Heart left ventricle (tissue), 16 donors: Measurements from ENCODE around the gene DYSF. TPM values are rescaled to one million over a fixed set of nuclear protein-coding genes. Genes with fewer than 3 reads are reported as not detected.

Experiments
- ATAC-seq, 4 donors: fragments of 200-7000 bp; cut with Tn5 transposase; one replicate each; pipeline ENCODE4 v1.9.1; 2020 to 2022; ENCODE audit warnings: moderate library complexity in 4 of 4, mild to moderate bottlenecking in 3 of 4, moderate number of reproducible peaks in 1 of 4
- DNase-seq, 5 donors: peaks; one replicate each; pipeline ENCODE4 v3.0.0-alpha.2; 2020
- H3K27ac ChIP-seq, 12 donors: fragments of 200-600 bp; sonication (generic) in 4 of 12; one replicate each; pipeline versions ENCODE4 v1.5.0 to v1.8.0; 2016 to 2022; ENCODE audit warnings: mild to moderate bottlenecking in 2 of 12
- H3K27me3 ChIP-seq, 9 donors: fragments of 200-600 bp; sonication (generic) in 2 of 9; one replicate each; pipeline versions ENCODE4 v1.5.1 to v1.8.0; 2016 to 2022; ENCODE audit warnings: mild to moderate bottlenecking in 3 of 9
- H3K36me3 ChIP-seq, 9 donors: fragments of 200-600 bp; sonication (generic) in 2 of 9; one replicate each; pipeline versions ENCODE4 v1.5.0 to v1.8.0; 2018 to 2022; ENCODE audit warnings: mild to moderate bottlenecking in 2 of 9
- H3K4me1 ChIP-seq, 12 donors: fragments of 200-600 bp; sonication (generic) in 4 of 12; one replicate each; pipeline versions ENCODE4 v1.5.0 to v1.8.0; 2016 to 2022; ENCODE audit warnings: mild to moderate bottlenecking in 3 of 12
- H3K4me3 ChIP-seq, 12 donors: fragments of 200-600 bp; sonication (generic) in 4 of 12; one replicate each; pipeline versions ENCODE4 v1.5.0 to v1.8.0; 2017 to 2022; ENCODE audit warnings: mild to moderate bottlenecking in 9 of 12, moderate library complexity in 4 of 12
- H3K9me3 ChIP-seq, 12 donors: fragments of 200-600 bp; sonication (generic) in 4 of 12; one replicate each; pipeline versions ENCODE4 v1.5.0 to v1.8.0; 2016 to 2022; ENCODE audit warnings: mild to moderate bottlenecking in 1 of 12
- POLR2A ChIP-seq, 2 donors: fragments of 450-650 bp; IDR thresholded peaks; one replicate each; pipeline ENCODE4 v1.6.1; 2017; ENCODE audit warnings: antibody characterized with exemption in 2 of 2, mild to moderate bottlenecking in 2 of 2, moderate library complexity in 2 of 2
- WGBS, 4 donors: extraction: QIAGEN DNeasy Blood & Tissue Kit in 2 of 4; methylation state at CpG; one replicate each; pipeline versions ENCODE4 v1.1.5 to v1.1.7; 2013 to 2018; 5-methylcytosine and 5-hydroxymethylcytosine counted together
- intact Hi-C, 10 donors: fragments of 100-400 bp; cut with DNase I; formaldehyde crosslinking; loops; one replicate each; pipeline versions ENCODE4 v1.11.1 to v1.14.2; 2022
- polyA plus RNA-seq, 2 donors: library from polyadenylated mRNA; stranded (reverse); fragments of 200-250 nt; gene quantifications; one replicate each; pipeline ENCODE4 v1.2.3, GENCODE V29; 2013
- total RNA-seq, 9 donors: library from RNA; depleted of rRNA in 2 of 9; stranded (reverse); fragments of >200 nt in 2 of 9; fragmentation: NEBNext Ultra II Directional in 3 of 9; extraction: Animal tissue kit (Norgen Biotek cat#: 25700) in 3 of 9; gene quantifications; one replicate each; pipeline versions ENCODE4 v1.1.0 to v1.2.4, GENCODE V29; 2016 to 2023
- TF ChIP-seq, protein P1 (sequence below), 12 donors: fragments of 200-600 bp; sonication (generic) in 4 of 12; IDR thresholded peaks; one replicate each; pipeline versions ENCODE4 v1.5.0 to v1.8.0; 2018 to 2022; ENCODE audit warnings: antibody characterized with exemption in 12 of 12, mild to moderate bottlenecking in 5 of 12
- donor health status: ischemic (EF 13 %, LVEDD 7.1; RV severe dilation, severe dysfunction).
- donor health status: healthy with polysubstance abuse.
- donor health status: DM: no; HTN: yes; CAD: no.
- donor health status: DM: no; HTN: no; CAD: no.
- donor health status: ischemic (EF 25% LVEDD 6.9; RV normal size, moderate dysfunction).
- donor health status: ischemic (EF 25% LVEDD 5.7; RV mildly dilated, moderate dysfunction).
- donor health status: healthy.
- donor health status: DM: yes; HTN: yes; CAD: no.
- donor health status: ischemic (EF 35%, LVEDD 5.7; RV mildly dilated, moderate dysfunction).
- donor health status: nonischemic (EF 11% LVEDD 7.7; RV severe dilation, severe dysfunction).
- donor health status: DM: yes; HTN: yes; CAD: no.
- donor health status: PGD.
- donor health status: ischemic (EF 29% LVEDD 5.4; RV normal size, mild dysfunction).
- donor health status: nonischemic (EF 23%, LVEDD 6.1; RV moderate dilation, normal function).

Gene DYSF
- total and polyA plus RNA-seq, 11 donors: 25.5 to 99.9 (median 78.6) TPM

DNA sequence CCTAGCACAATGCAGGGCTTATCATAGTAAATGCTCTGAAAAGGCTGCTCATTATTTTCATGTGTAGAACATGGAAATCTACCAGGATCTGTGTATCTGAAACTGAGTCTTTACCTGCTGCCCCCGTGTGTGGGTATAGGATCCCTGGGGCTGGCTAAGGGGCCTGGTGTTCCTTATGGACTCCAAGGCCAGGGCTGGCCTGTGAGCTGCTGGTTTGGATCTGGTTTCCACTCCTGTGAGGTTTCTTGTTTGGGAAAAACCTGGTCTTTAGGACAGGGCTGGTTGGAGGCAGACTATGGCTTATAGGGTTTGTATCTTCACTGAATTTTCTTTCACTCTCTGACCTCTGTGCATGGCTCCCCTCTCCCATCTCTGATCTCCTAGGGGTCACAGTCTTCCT is 80.8 kb downstream of the DYSF start:
- no peaks in the 10 kb centered on the region for H3K27me3 ChIP-seq
- H3K36me3 ChIP-seq: peaks cover 0 to 69% (median 45%) of the 10 kb centered on the region in 9 donors
- no peak overlapping the region for H3K27ac ChIP-seq
- DNase-seq (no peak), ATAC-seq (no peak)
- TF ChIP-seq, protein P1, sequence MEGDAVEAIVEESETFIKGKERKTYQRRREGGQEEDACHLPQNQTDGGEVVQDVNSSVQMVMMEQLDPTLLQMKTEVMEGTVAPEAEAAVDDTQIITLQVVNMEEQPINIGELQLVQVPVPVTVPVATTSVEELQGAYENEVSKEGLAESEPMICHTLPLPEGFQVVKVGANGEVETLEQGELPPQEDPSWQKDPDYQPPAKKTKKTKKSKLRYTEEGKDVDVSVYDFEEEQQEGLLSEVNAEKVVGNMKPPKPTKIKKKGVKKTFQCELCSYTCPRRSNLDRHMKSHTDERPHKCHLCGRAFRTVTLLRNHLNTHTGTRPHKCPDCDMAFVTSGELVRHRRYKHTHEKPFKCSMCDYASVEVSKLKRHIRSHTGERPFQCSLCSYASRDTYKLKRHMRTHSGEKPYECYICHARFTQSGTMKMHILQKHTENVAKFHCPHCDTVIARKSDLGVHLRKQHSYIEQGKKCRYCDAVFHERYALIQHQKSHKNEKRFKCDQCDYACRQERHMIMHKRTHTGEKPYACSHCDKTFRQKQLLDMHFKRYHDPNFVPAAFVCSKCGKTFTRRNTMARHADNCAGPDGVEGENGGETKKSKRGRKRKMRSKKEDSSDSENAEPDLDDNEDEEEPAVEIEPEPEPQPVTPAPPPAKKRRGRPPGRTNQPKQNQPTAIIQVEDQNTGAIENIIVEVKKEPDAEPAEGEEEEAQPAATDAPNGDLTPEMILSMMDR (IDR thresholded peaks at IDR 0.05): no peak
- TF ChIP-seq POLR2A (IDR thresholded peaks at IDR 0.05): no peak
- H3K4me1 ChIP-seq: no peaks in the 10 kb centered on the region
- intact Hi-C loops: loop anchor here in 1 of 10 donors (10.0 kb wide), 1 partner anchor 1221 kb away; no protein-coding TSS in a partner anchor
- H3K9me3 ChIP-seq: no peaks in the 10 kb centered on the region
- 56 to 88% (median 84%) methylated on average over 1 of the region's 1 CpG for WGBS, 4 donors
- H3K4me3 ChIP-seq: no peak overlapping the region

DNA sequence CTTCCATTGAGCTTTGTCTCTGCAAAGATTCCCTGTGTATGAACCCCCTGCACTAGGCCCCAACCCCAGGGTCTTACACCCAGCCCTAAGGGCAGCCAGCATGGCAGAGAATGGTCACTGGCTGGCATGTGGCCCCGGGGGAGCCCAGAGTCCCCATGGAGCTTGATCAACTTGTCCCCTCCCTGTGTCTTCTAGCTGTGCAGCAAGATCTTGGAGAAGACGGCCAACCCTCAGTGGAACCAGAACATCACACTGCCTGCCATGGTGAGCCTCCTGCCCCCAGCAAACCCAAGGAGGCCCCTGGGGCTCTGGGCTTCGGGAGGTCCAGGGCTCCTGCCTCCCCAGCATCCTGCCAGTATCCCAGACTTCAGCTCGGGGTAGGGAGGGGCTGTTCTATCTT is 81.5 kb downstream of the DYSF start:
- Histone ChIP-seq H3K9me3 (no peaks in the 10 kb centered on the region), H3K36me3 (peaks cover 0 to 70% (median 44%) of the 10 kb centered on the region in 9 donors), H3K4me1 (no peaks in the 10 kb centered on the region), H3K27ac (no peak overlapping the region), H3K4me3 (no peak overlapping the region), H3K27me3 (no peaks in the 10 kb centered on the region)
- no peak for TF ChIP-seq POLR2A (IDR thresholded peaks at IDR 0.05)
- TF ChIP-seq, protein P1 (IDR thresholded peaks at IDR 0.05): no peak
- ATAC-seq (no peak), DNase-seq (no peak)
- intact Hi-C loops: loop anchor here in 2 of 10 donors (5.0 to 10.0 kb wide), 2 partner anchors 1047 to 1220 kb away; no protein-coding TSS in a partner anchor
- 94 to 100% (median 95%) methylated on average over 4 of the region's 4 CpGs for WGBS, 4 donors

DNA sequence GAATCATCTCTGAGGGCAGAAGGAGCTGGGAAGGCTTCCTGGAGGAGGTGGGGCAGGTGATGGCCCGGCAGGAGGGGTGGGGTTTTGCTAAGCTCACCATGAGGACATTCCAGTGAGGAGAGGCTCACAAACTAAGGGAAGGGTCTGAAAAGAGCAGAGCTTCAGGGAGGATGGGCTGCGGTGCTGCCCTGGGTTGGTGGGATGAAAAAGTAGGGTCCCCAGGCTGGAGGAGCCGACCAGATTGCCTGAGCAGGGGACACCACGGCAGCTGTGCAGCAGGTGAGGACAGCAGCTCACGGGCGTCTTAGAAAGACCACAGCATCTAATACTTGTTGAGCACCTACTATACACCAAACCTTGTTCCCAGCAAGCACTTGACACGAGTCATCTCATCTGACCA is 82.2 kb downstream of the DYSF start:
- TF ChIP-seq, protein P1 (IDR thresholded peaks at IDR 0.05): no peak
- 91 to 95% (median 93%) methylated on average over 7 of the region's 7 CpGs for WGBS, 4 donors
- DNase-seq (no peak), ATAC-seq (no peak)
- Histone ChIP-seq H3K36me3 (peaks cover 0 to 72% (median 37%) of the 10 kb centered on the region in 9 donors), H3K9me3 (no peaks in the 10 kb centered on the region), H3K4me1 (no peaks in the 10 kb centered on the region), H3K27ac (no peak overlapping the region), H3K4me3 (no peak overlapping the region), H3K27me3 (no peaks in the 10 kb centered on the region)
- intact Hi-C loops: loop anchor here in 2 of 10 donors (5.0 to 10.0 kb wide), 2 partner anchors 1047 to 1219 kb away; no protein-coding TSS in a partner anchor

DNA sequence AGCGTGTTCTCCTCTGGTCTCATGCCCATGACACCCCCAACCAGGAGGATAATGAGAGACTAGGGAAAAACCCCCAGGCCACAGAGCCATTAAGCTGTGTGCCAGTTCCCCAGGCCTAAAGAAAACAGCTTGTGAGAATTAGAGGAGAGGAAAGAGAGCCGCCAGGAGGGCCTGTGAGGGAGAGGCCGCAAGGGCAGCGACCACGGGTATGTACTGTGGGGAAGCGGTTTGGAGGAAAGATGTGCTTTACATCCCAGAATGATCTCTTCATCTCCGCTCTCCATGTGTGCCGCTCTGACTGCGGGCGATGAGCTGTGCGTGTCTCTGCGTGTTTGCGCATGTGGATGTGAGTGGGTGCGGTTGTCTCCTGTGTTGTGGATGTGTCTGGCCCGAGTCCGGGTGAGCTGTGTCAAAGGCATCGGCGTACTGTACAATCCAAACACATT is 82.9 kb downstream of the DYSF start:
- no peak for DNase-seq
- TF ChIP-seq POLR2A (IDR thresholded peaks at IDR 0.05): no peak
- TF ChIP-seq, protein P1 (IDR thresholded peaks at IDR 0.05): no peak

More for the DNA sequence above, 82.9 kb downstream of the DYSF start:
- Histone ChIP-seq H3K9me3 (peaks cover 0 to 5% (median 0%) of the 10 kb centered on the region in 12 donors), H3K27ac (no peak overlapping the region), H3K4me3 (no peak overlapping the region), H3K4me1 (no peaks in the 10 kb centered on the region), H3K36me3 (peaks cover 0 to 72% (median 35%) of the 10 kb centered on the region in 9 donors), H3K27me3 (no peaks in the 10 kb centered on the region)
- intact Hi-C loops: loop anchor here in 2 of 10 donors (5.0 to 10.0 kb wide), 2 partner anchors 1046 to 1219 kb away; no protein-coding TSS in a partner anchor
- peak in 1 of 4 donors; percentile 24 for ATAC-seq
- 91 to 96% (median 92%) methylated on average over 18 of the region's 18 CpGs for WGBS, 4 donors
